ENCODE results near the gene SEMA7A.

Gene SEMA7A

GRCh38 chr15:74451861-74452835, 18.4 kb upstream of the SEMA7A start:
- Histone ChIP-seq H3K79me2 (ENCODE audit: low read length) (peaks cover 10% of the 10 kb centered on the region; the same call in 1 of the 2 replicates), H3K4me1 (ENCODE audit: low read length) (peaks cover 26% of the 10 kb centered on the region), H3K4me3 (ENCODE audit: low read length) (no peak overlapping the region), H3K36me3 (replicated peaks; ENCODE audit: insufficient read depth, low read length) (no peaks in the 10 kb centered on the region; the same call in 1 of the 2 replicates), H3K27ac (ENCODE audit: low read length) (no peak overlapping the region), H3F3A (ENCODE audit: insufficient read depth, low read length) (peaks cover 24% of the 10 kb centered on the region), H3K9ac (ENCODE audit: low read length) (no peak overlapping the region), H3K27me3 (replicated peaks; ENCODE audit: insufficient read depth, low read length) (no peaks in the 10 kb centered on the region), H3K4me2 (ENCODE audit: low read depth, low read length) (no peak overlapping the region), H2AFZ (ENCODE audit: low read length) (no peak overlapping the region), H3K9me3 (replicated peaks; ENCODE audit: insufficient read depth, low read length) (no peaks in the 10 kb centered on the region), H3K9me2 (replicated peaks; ENCODE audit: insufficient read depth, low read length) (no peaks in the 10 kb centered on the region), H4K20me1 (ENCODE audit: insufficient read depth, low read length) (no peaks in the 10 kb centered on the region)
- no peak for DNase-seq
- TF ChIP-seq CTCF (IDR thresholded peaks at IDR 0.05; ENCODE audit: low read length) (no peak), EZH2 (optimal IDR thresholded peaks at IDR 0.05; ENCODE audit: low read depth, low read length) (no peak), EZH2phosphoT487 (IDR thresholded peaks at IDR 0.05; ENCODE audit: low read length) (no peak)

GRCh38 chr15:74451322-74451721, 17.6 kb upstream of the SEMA7A start:
- Histone ChIP-seq H3K36me3 (replicated peaks; ENCODE audit: insufficient read depth, low read length) (no peaks in the 10 kb centered on the region; the same call in 1 of the 2 replicates), H2AFZ (ENCODE audit: low read length) (no peak overlapping the region)

GRCh38 chr15:74449643-74450205, 16.0 kb upstream of the SEMA7A start:
- DNase-seq = no peak
- no peaks in the 10 kb centered on the region for H3K9me2 ChIP-seq (replicated peaks; ENCODE audit: insufficient read depth, low read length)
- H3F3A ChIP-seq (ENCODE audit: insufficient read depth, low read length) = peaks cover 14% of the 10 kb centered on the region
- no peak overlapping the region for H3K4me3 ChIP-seq (ENCODE audit: low read length)
- no peaks in the 10 kb centered on the region for H4K20me1 ChIP-seq (ENCODE audit: insufficient read depth, low read length)
- no peak overlapping the region for H2AFZ ChIP-seq (ENCODE audit: low read length)
- no peaks in the 10 kb centered on the region; the same call in 1 of the 2 replicates for H3K36me3 ChIP-seq (replicated peaks; ENCODE audit: insufficient read depth, low read length)
- H3K4me2 ChIP-seq (ENCODE audit: low read depth, low read length) = no peak overlapping the region
- no peaks in the 10 kb centered on the region for H3K27me3 ChIP-seq (replicated peaks; ENCODE audit: insufficient read depth, low read length)
- H3K27ac ChIP-seq (ENCODE audit: low read length) = no peak overlapping the region
- TF ChIP-seq CTCF (IDR thresholded peaks at IDR 0.05; ENCODE audit: low read length) (no peak), EZH2phosphoT487 (IDR thresholded peaks at IDR 0.05; ENCODE audit: low read length) (no peak), EZH2 (optimal IDR thresholded peaks at IDR 0.05; ENCODE audit: low read depth, low read length) (no peak)
- no peaks in the 10 kb centered on the region for H3K9me3 ChIP-seq (replicated peaks; ENCODE audit: insufficient read depth, low read length)
- H3K4me1 ChIP-seq (ENCODE audit: low read length) = peaks cover 17% of the 10 kb centered on the region
- H3K79me2 ChIP-seq (ENCODE audit: low read length) = peaks cover 10% of the 10 kb centered on the region; the same call in 1 of the 2 replicates
- H3K9ac ChIP-seq (ENCODE audit: low read length) = no peak overlapping the region

More at GRCh38 chr15:74451322-74451721, 17.6 kb upstream of the SEMA7A start:
- DNase-seq = no peak
- no peaks in the 10 kb centered on the region for H4K20me1 ChIP-seq (ENCODE audit: insufficient read depth, low read length)
- no peak for TF ChIP-seq EZH2 (optimal IDR thresholded peaks at IDR 0.05; ENCODE audit: low read depth, low read length)
- no peak for TF ChIP-seq CTCF (IDR thresholded peaks at IDR 0.05; ENCODE audit: low read length)
- no peak for TF ChIP-seq EZH2phosphoT487 (IDR thresholded peaks at IDR 0.05; ENCODE audit: low read length)
- no peak overlapping the region for H3K4me3 ChIP-seq (ENCODE audit: low read length)
- no peak overlapping the region for H3K27ac ChIP-seq (ENCODE audit: low read length)
- no peaks in the 10 kb centered on the region for H3K9me2 ChIP-seq (replicated peaks; ENCODE audit: insufficient read depth, low read length)
- no peak overlapping the region for H3K9ac ChIP-seq (ENCODE audit: low read length)
- no peaks in the 10 kb centered on the region for H3K9me3 ChIP-seq (replicated peaks; ENCODE audit: insufficient read depth, low read length)
- H3F3A ChIP-seq (ENCODE audit: insufficient read depth, low read length) = peaks cover 24% of the 10 kb centered on the region
- no peak overlapping the region for H3K4me2 ChIP-seq (ENCODE audit: low read depth, low read length)
- peaks cover 26% of the 10 kb centered on the region for H3K4me1 ChIP-seq (ENCODE audit: low read length)
- H3K79me2 ChIP-seq (ENCODE audit: low read length) = peaks cover 10% of the 10 kb centered on the region; the same call in 1 of the 2 replicates
- no peaks in the 10 kb centered on the region for H3K27me3 ChIP-seq (replicated peaks; ENCODE audit: insufficient read depth, low read length)
